GM18502 (cell line): Measurements from ENCODE around the gene MDM1.

Experiments
- ATAC-seq: cut with Tn5 transposase; IDR thresholded peaks from one replicate; pipeline ENCODE4 v1.9.1; 2021; ENCODE audit warnings: mild to moderate bottlenecking; ENCODE audit not compliant: unreplicated experiment, poor library complexity

MDM1 gene

DNA sequence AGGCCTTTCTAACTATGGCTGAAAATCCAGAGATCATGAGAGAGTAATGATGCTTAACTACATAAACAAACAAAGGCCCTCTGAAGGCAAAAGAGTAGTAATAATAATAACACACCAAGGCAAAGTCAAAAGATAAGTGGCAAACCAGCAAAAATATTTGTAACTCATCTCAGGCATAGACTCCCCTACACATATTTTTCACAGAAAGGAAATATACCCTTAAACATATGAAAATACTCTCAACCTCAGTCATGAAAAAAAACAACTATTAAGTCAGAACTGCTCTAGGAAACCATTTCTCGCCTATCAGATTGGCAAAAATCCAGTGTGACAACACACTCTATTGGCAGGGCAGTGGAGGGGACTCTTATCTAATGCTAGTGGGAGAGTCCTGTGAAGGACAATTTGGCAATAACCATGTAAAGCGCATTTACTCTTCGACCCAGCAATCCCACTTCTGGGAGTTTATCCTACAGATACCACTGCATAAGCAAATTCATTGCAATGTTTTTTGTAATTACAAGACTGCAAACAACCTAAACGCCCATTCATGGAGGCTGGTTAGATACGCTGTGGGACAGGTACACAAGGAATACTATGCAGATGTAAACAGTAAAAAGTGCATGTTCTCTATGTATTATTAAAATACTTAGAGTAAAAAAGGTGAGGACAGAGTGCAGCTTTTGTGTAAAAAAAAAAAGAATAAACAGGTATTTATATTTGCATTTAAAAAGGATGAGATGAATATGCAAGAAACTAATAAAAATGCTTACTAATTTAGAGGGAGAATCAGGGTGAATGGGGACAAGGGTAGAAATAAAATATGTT, 52.7 kb downstream of the MDM1 start:
- ATAC-seq: no peak

DNA sequence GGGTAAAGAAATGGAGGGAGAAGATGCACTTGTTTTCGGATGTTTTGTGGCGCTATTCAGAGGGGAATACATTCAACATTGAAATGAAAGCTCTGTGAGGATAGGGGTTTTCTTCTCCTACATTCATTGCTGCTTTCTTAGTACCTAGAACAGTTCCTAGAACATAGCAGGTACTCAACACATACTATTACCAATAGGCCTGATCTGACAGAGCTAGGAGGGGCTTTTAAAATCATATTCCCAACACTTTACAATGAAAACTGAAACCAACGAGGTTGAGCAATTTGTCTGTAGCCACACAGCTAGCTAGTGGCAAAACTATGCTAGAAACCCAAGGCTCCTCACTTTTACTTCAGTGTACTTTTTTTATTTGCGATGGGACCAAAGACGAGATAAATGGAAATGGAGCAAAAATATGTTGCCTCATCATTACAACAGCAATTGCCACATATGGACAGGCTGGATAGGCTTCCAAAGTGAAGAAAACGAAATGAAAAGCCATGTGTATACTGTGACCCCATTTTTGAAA, 55.7 kb downstream of the MDM1 start:
- ATAC-seq: no peak

DNA sequence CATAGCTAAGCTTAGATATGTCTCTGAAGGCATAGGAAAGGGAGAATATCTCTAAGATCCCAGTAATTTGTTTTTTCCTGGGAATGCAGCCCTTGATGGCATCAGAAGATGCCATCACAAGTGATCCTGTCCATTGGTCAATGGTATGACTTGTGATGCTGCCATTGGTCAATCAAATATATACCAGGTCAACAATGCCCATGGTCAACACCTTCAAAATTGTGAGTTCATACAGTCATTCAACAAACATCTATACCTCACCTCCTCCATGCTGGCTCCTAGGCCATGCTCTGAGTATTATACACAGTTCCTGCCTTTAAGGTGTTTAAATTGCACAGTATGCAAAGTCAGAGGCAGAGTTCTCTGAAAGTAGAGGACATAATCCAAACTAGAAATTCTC, 59.4 kb downstream of the MDM1 start:
- ATAC-seq: no peak

DNA sequence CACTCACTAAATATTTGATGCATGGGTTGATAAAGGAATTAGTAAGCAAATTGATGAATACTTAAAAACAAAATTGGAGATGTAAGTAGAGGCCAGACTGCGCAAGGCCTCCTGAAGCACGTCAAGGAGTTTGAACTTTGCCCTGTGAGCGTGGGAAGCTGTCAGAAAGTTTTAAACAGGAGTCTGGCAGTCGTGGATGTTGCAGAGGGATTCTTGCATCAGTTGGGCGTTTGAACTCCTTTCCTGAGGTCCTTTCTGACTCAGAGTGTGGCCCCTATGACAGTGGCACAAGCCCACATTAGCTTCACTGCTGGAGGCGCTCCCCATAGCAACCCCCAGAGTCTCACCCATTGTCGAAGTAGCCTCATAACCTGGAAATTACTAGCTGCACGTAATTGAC, 60.8 kb downstream of the MDM1 start:
- ATAC-seq: no peak

DNA sequence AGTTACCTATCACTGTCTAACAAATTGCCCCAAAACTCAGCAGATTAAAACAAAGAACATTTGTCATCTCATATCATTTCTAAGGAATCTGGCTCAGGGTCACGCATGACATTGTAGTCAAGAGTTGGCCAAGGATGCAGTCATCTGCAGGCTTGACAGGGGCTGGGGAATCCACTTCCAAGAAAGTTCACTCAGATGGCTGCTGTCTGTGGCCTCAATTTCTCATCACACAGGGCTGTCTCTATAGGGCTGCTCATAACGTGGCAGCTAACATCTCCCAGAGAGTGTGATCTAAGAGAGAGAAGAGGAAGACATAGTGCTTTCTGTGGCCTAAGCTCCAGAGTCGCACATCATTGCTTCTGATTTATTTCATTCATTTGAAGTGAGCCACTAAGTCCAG, 61.8 kb downstream of the MDM1 start:
- no peak for ATAC-seq

DNA sequence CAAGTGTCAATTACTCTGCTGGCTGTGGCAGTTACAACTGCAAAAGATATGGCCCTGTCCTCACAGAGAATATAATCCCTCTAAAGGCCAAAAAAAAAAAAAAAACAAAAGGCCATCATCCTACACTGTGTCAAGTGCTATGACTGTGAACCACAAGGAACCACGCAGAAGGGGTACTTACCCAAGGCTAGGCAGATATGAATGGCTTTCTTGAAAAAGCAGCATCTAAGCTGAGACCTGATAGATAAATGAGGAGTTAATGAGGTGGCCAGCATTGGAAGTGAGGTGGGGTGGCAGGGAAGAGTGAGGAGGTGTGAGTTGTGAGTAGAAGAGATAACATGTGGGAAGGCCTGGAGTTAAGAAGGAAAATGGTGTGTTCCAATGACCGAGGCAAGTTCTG, 62.4 kb downstream of the MDM1 start:
- ATAC-seq: no peak

DNA sequence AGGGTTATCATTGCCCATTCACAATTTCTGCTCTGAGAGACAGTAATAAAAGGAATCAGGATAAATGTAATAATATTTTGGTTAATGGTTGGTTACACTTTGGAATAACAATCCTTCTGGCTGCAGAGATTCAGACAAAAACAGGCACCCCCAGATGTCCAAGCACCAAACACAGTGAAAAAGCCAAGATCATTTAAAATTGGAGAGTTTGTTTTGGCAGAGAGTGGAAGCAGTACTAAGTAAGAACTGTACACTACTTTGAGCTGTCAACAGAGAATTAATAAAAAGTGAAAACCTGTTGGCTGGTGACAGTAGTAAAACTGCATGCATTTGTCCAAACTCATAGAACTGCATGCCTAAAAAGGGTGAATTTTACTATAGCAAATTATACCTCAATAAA, 63.2 kb downstream of the MDM1 start:
- no peak for ATAC-seq

DNA sequence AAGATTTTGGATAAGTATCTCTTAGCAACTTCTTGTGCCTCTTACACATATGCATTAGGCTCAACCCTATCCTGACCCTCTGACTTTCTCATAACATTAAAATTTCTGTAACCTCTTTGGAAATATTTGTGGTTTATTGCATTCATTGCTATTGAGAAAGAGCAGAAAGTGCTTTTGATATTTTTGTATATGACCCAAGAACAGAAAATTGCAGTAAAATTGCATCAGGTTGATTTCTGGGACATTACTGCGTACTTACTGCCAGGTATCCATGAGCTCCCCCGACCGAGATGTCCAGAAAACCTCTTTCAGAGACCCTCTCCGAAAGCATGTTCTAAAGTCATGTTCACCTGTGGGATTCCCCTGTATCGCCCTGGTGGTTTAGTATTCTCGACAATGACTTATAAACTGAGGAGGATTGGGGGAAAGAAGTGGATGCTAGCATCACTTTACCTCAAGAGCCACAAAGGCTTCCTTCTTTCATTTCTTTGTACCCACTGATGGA, 64.2 kb downstream of the MDM1 start:
- no peak for ATAC-seq

DNA sequence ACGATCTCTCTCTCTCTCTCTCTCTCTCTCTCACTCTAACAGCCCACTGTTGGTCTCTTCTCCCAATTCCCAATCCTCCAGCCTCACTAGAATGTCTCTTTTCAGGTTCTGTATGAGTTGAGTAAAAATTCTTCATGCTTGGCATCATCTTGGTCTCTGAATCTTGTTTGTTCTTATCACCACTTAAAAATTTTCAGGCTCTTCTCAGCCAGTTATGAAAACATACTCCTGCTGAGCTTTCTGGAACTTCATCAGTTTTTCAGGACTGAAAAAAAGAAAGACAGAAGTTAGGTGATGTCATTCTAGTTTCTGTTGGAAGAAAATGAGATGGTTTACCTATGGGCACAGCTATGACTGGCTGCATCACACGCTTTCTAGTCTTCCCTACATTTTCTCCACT, 67.3 kb downstream of the MDM1 start:
- no peak for ATAC-seq

DNA sequence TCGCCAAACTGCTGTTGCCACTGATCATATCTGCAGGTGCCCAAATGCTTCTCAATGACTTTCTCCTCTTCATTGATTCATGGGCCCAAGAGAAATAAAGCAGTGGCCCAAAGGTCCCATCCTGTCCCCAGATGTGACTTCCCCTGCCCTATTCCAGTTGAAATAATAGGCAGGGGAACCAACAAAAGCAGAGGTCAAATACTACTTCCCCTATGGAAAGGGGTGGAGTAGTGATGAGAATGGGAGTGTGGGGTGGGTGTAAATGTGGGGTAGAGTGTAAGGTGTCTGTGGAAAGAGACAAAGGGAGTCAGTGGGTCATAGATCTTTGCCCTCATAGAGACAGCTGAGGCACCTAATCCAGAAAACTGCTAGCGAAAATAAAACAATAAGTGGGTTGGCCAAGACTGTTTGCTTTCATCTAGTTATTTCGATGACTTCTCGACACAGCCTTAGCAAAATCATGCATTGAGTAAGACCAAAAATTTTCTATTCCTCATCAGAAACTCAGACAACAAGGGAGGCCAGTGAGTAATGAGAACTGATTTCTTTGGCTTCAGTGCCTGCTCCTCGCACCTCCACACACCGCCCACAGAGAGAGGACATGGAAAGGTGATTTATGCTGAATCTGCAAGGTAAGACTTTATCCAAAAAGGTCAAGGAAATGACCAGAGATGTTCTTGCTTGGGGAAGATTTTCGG, 67.9 kb downstream of the MDM1 start:
- no peak for ATAC-seq

DNA sequence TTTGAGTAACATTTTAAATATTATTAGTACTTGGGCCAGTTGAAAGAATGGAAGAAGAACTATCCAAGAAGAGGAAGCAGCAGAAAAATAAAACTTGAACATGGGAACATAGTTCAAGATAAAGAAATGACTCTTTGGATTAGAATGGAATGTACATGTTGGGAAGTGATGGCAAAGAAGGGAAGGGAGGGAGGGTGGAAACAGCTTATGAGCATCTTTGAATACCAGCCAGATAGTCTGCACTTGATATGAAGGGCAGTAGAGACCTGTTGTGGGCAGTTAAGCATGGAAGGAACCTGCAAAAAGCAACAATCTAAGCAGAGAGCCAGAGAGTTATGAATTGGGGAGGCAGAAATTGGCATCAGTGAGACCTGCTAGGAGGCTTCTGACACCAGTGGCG, 68.8 kb downstream of the MDM1 start:
- ATAC-seq: no peak

DNA sequence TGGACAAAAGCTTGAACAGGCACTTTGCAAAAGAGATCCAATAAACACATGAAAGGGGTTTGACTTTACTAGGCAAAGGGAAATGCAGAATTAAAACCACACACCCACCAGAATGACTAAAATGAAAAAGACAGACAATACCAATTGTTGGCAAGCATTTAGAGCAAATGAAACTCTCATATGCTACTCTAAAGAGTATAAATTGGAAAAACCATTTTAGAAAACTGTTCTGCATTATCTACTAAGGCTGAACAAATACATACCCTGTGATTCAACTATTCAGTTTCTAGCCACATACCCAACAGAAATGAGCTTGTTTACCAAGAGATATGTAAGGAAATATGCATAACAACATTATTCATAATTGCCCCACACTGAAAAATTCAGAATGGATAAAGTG, 70.3 kb downstream of the MDM1 start:
- no peak for ATAC-seq

DNA sequence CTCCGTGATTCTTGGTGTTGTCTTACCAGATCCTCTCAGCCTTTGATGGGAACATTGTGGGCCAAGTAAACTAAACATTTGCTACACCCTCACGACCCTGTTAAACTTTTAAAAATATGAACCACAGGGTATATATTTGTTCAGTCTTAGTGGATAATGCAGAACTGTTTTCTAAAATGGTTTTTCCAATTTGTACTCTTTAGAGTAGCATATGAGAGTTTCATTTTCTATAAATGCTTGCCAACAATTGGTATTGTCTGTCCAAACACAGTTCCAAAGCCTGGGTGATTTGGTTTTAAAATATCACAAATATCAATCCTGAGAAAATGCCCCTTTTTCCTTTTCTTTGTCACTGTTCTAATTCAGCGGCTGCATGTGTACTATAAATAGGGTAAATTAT, 72.0 kb downstream of the MDM1 start:
- ATAC-seq: no peak

DNA sequence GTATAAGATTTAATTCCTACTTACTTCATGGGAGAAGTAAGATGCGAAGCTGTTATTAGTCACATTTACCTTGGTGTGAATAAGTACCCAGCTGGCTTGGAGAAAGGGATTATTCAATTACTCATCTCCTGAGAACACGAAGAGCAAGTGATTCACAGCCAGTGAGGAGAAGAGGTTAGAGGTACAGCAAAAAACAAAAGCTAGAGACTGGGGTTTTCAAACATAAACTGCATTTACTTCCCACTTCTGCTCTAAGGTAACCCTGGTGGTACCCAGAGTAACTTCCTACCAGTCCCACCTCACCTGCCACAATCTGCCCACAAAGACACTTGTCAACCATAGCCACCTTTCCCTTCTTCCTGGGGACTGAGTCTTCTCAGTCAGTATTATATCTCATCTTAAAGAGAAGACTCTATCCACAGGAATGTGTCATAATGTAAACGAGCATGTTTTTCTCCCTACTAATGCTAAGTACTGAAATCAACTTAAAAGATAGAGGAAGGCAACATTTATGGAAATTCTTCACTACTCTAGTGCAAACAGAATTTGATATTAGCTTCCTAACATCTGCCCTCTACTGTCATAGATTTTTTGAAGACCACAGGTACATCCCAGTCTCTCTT, 72.7 kb downstream of the MDM1 start:
- no peak for ATAC-seq

DNA sequence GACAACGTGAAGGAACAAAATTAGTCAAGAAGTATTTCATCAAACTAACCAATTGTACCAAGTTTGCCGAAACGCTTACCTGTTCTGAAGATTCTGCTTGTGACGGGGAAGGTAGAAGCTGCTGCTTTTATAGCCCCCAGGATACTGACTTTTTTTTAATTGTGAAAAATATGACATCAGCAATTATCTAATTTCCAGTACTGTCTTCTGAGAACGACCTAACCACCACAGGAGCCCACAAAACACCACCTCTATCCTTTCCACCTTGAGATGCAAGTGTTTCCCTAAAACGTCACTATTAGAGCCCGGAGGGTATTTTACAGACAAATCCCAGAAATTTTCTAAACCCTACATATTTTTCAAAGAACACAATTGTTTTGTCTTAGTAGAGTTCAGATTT, 78.7 kb downstream of the MDM1 start, which contains the start of gene IL22:
IL22 (minus strand) TSS at position 101 of the 400 bp plus-strand sequence. CDS start 156 bp downstream, outside the sequence.
- no peak for ATAC-seq

DNA sequence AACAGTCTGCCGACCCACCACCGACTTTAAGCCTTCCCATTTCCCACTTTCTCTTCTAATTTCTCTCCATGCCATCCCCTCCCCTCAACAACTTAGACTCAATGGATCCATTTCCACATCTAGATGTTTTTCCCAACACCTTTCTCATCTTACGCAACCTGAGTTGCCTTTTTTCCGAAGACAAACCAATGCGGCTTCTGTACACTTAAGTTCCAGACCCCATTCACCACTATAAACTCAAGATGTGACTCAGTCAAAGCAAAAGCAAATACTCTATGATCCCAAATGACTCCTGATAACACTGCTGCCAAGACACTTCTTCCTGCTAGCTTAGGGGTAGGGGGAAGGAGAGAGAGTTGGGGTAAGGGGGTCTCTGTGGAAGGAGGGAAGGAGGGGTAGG, 80.1 kb downstream of the MDM1 start:
- ATAC-seq: no peak

DNA sequence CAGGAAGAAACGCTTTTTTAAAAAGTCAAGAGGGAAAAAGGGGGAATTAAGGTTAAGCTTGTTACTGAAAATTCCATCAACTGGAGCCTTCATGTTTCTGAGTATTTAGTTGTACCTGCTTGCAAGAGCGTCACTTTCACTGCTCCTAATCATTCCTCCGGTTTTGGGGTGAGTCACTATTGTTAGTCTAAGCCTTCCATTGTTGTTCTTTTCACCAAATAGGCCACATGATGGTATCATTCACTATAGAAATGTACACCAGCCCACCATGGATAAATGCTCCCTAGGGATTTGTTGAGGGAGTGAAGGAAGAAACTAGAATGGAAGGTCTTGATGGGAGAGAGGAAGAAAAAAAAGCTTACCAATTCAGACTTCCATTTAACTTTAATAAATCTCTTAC, 81.7 kb downstream of the MDM1 start:
- ATAC-seq: no peak

DNA sequence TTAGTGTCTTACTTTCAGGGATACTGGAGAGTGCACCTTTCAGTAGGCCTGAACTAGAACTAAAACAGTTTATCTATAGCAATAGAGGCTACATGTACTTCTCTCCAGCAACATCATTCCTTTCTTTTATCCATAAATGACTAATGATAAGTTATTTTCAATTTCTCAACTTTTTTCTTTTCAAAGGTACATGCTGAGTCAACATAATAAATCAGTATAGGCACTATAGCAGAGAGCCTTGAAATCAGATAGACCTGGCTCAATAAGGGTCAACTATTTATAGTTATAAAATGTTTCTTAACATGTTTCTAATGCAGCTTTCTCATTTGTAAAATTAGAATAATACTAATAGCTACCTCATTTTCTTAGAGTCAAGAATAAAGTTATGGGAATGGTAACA, 84.4 kb downstream of the MDM1 start:
- ATAC-seq: no peak

DNA sequence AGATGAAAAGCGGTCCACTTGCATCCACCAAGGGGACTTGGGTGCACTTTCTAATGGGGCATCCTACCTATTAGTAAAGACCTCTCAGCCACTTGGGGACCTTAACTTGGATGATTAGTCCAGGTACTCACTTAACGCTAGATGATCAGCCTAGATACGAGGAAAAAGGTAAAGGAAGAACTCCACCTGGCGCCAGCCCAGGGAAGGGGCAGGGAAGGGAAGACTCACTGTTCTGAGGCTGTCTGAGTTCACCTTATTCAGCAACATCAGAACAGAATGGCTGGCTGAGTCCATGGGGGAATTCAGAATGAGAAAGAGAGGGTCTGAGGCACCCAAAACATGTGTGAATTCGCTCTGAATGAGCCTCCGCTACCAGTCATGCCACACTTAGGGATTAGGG, 85.8 kb downstream of the MDM1 start:
- ATAC-seq: no peak

DNA sequence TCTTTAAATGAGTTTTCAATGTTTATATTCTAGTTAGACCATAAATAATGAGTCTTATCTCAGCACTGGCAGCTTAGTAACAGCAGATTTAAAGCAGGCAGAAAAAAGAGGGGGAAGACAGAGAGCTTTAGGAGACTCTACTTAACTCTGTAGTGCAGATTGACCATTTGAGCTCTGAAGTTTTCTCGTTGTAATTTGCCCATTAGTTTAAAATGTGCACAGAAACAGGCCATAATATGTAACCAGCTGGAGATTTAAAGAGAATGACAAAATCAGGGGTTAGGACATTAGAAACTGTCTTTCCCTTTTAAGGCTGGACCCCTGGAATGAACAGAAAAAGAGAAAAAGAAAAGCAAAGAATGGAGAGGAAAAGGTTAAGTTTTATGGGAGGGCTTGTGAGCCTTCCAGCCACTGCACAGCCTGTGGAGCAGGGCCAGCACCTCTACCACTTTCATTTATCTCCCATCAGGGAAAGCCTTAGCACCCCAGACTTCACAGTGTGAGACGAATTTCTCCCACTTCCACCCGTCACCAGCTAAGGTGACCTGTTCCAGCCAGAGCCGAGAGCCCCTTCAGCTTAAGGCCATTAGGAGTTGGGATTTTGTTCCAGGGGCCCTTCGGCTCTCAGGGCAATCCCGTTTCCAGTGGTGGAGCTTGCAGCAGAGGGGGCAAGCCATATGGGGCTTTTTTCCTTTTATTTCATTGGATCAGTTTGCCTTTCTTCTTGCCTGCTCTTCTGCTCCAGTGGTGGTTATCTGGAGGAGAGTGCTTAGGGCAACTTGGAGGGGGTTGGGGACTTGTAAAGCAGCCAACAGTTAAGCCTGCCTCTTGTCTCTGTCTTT, 86.8 kb downstream of the MDM1 start:
- no peak for ATAC-seq
